Sigmoid colon (tissue), 4 donors: ENCODE data around the gene WDR91.

ENCODE experiments used
- CTCF ChIP-seq, 4 experiments: fragments of 450-650 bp in 3 of 4; fragments of 200-600 bp in 1 of 4; IDR thresholded peaks; one replicate each; pipeline ENCODE4 v1.5.1; 2016 to 2019; ENCODE audit warnings: antibody characterized with exemption in 4 of 4, mild to moderate bottlenecking in 3 of 4, moderate library complexity in 2 of 4
- EP300 ChIP-seq, 4 donors: sonication (generic); formaldehyde crosslinking; IDR thresholded peaks; one replicate each; pipeline ENCODE4 v1.6.1; 2017; ENCODE audit warnings: antibody characterized with exemption in 4 of 4
- POLR2A ChIP-seq, 2 donors: fragments of 450-650 bp; IDR thresholded peaks; one replicate each; pipeline ENCODE4 v1.6.1; 2016; ENCODE audit warnings: antibody characterized with exemption in 2 of 2, mild to moderate bottlenecking in 2 of 2, moderate library complexity in 2 of 2
- POLR2AphosphoS5 ChIP-seq, 4 donors: sonication (generic); formaldehyde crosslinking; IDR thresholded peaks; one replicate each; pipeline ENCODE4 v1.6.1; 2017; ENCODE audit warnings: antibody characterized with exemption in 4 of 4

- TF ChIP-seq CTCF (IDR thresholded peaks at IDR 0.05), result no peak
- no peak for TF ChIP-seq EP300 (IDR thresholded peaks at IDR 0.05)
- TF ChIP-seq POLR2A (IDR thresholded peaks at IDR 0.05), result no peak
- peak in 3 of 4 donors; percentile 14 to 46 (median 28) for TF ChIP-seq POLR2AphosphoS5 (IDR thresholded peaks at IDR 0.05)
These were observed 42.8 kb upstream of the WDR91 start for GRCh38 chr7:135253851-135254771.
